Activated B cell treated with CpG ODN at 0.5 μM for 24 hours (primary cell): Measurements from ENCODE around the gene TBXA2R. TPM values are rescaled to one million over a fixed set of nuclear protein-coding genes. Genes with fewer than 3 reads are reported as not detected.

Source experiments
- ATAC-seq: fragments of 200-7000 bp; cut with Tn5 transposase; one replicate; pipeline ENCODE4 v1.10.0; 2021; ENCODE audit warnings: low read depth, mild to moderate bottlenecking, moderate library complexity
- CTCF ChIA-PET: fragments of 350-600 bp; sonication (Branson Sonifier 250); formaldehyde crosslinking; loops from one replicate; lab custom pipeline; 2021; ENCODE audit warnings: antibody characterized with exemption; lab: Charles Lee
- POLR2A ChIA-PET: fragments of 350-600 bp; sonication (Branson Sonifier 250); formaldehyde crosslinking; loops from one replicate; lab custom pipeline; 2021; ENCODE audit warnings: antibody characterized with exemption; lab: Charles Lee
- DNase-seq: peaks from one replicate; pipeline ENCODE4 v3.0.0; 2022
- H3K27ac Mint-ChIP-seq: one replicate; pipeline ENCODE4 v1.8.0; 2020; ENCODE audit warnings: mixed read lengths
- H3K27me3 Mint-ChIP-seq: one replicate; pipeline ENCODE4 v1.8.0; 2021; ENCODE audit warnings: mixed read lengths
- H3K36me3 Mint-ChIP-seq: one replicate; pipeline ENCODE4 v1.8.0; 2021; ENCODE audit warnings: low read depth, mixed read lengths
- H3K4me1 Mint-ChIP-seq: one replicate; pipeline ENCODE4 v1.8.0; 2021; ENCODE audit warnings: mixed read lengths
- H3K4me3 Mint-ChIP-seq: one replicate; pipeline ENCODE4 v1.8.0; 2020; ENCODE audit warnings: mild to moderate bottlenecking, mixed read lengths
- H3K9me3 Mint-ChIP-seq: one replicate; pipeline ENCODE4 v1.8.0; 2020; ENCODE audit warnings: mixed read lengths
- intact Hi-C: fragments of 100-400 bp; cut with micrococcal nuclease; formaldehyde crosslinking; loops from one replicate; pipeline ENCODE4 v1.15.1; 2024
- total RNA-seq: library from RNA; stranded (reverse); gene quantifications from 2 replicates; pipeline ENCODE4 v1.2.3, GENCODE V29; 2022
- TF ChIP-seq, protein P1 (sequence below): fragments of 200-600 bp; IDR thresholded peaks from one replicate; pipeline ENCODE4 v1.8.0; 2022; ENCODE audit warnings: antibody characterized with exemption, mild to moderate bottlenecking

Gene TBXA2R
- total RNA-seq, 1 donor from 2014 or later, result 0.47 TPM

DNA sequence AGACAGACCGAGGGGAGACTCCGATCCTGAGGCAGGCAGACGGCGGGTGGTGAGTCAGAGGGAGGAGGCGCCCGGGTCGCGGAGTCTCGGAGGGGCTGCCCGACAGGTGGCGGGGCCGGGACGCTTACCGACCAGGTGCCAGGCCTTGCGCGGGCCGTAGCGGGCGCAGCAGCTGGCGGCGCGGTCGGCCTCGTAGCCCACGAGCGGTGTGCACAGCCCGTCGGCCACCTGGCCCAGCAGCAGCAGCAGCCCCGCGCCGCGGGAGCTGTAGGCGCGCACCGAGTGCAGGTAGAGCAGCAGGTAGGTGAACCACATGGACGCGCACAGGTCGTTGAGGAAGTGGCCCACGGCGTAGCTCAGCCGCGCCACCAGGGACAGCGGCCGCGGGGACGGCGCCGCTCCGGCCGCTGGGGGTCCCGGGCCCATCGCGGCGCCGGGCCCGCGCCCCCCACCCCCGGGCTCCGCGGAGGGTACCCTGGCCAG, 49.7 kb downstream of the TBXA2R start:
- Mint-ChIP-seq H3K36me3 (peaks cover 6% of the 10 kb centered on the region), H3K27ac (peak overlapping the region; percentile 81), H3K27me3 (no peaks in the 10 kb centered on the region), H3K9me3 (no peaks in the 10 kb centered on the region), H3K4me1 (peaks cover 60% of the 10 kb centered on the region), H3K4me3 (peak overlapping the region; percentile 89)
- POLR2A ChIA-PET, result interaction anchor here (0.5 to 3.0 kb wide), 11 partner anchors 11 to 710 kb away, joined by 3 to 13 read pairs (median 3); partner anchors contain the start of gene MRPL54
- intact Hi-C loops, result loop anchor here (1.0 to 10.0 kb wide), 6 partner anchors 15 to 508 kb away; partner anchors contain the start of genes APBA3, CACTIN, FZR1 and HMG20B
- TF ChIP-seq, protein P1, sequence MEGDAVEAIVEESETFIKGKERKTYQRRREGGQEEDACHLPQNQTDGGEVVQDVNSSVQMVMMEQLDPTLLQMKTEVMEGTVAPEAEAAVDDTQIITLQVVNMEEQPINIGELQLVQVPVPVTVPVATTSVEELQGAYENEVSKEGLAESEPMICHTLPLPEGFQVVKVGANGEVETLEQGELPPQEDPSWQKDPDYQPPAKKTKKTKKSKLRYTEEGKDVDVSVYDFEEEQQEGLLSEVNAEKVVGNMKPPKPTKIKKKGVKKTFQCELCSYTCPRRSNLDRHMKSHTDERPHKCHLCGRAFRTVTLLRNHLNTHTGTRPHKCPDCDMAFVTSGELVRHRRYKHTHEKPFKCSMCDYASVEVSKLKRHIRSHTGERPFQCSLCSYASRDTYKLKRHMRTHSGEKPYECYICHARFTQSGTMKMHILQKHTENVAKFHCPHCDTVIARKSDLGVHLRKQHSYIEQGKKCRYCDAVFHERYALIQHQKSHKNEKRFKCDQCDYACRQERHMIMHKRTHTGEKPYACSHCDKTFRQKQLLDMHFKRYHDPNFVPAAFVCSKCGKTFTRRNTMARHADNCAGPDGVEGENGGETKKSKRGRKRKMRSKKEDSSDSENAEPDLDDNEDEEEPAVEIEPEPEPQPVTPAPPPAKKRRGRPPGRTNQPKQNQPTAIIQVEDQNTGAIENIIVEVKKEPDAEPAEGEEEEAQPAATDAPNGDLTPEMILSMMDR, result no peak
- DNase-seq, result peak; percentile 57
- CTCF ChIA-PET, result interaction anchor here (1.0 to 6.0 kb wide), 3 partner anchors 11 to 109 kb away, joined by 3 to 37 read pairs (median 3); partner anchors contain the start of gene GIPC3
- ATAC-seq, result peak; percentile 20

DNA sequence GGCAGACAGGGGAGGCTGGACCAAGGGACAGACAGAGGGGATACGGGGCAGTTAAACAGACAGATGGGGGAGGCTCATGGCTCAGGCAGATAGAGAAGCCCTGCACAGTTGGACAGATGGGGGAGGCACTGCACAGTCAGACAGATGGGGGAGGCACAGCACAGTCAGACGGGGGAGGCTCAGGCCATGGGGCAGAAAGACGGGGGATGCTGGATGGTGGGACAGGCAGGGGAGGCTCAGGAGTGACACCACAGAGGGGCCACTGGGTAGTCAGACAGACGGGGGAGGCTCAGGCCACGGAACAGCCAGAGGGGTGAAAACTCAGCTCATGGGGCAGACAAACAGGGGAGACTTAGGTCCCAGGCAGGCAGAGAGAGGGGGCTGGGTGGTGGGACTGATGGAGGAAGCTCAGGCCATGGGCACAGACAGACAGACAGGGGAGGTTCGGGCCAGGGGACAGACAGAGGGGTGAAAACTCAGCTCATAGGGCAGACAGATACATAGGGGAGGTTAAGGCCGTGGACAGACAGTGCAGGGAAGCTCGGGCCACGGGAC, 50.2 kb downstream of the TBXA2R start:
- CTCF ChIA-PET, result interaction anchor here (1.0 to 6.0 kb wide), 3 partner anchors 11 to 109 kb away, joined by 3 to 37 read pairs (median 3); partner anchors contain the start of gene GIPC3
- Mint-ChIP-seq H3K36me3 (peaks cover 6% of the 10 kb centered on the region), H3K9me3 (no peaks in the 10 kb centered on the region), H3K4me1 (peaks cover 64% of the 10 kb centered on the region), H3K4me3 (peak overlapping the region; percentile 89), H3K27ac (peak overlapping the region; percentile 81), H3K27me3 (no peaks in the 10 kb centered on the region)
- POLR2A ChIA-PET, result interaction anchor here (0.5 to 3.0 kb wide), 12 partner anchors 10 to 1963 kb away, joined by 3 to 13 read pairs (median 4); partner anchors contain the start of gene MRPL54
- intact Hi-C loops, result loop anchor here (2.0 to 10.0 kb wide), 5 partner anchors 49 to 508 kb away; partner anchors contain the start of genes APBA3, CACTIN, FZR1 and MRPL54
- TF ChIP-seq, protein P1, result no peak
- no peak for ATAC-seq
- DNase-seq, result no peak

DNA sequence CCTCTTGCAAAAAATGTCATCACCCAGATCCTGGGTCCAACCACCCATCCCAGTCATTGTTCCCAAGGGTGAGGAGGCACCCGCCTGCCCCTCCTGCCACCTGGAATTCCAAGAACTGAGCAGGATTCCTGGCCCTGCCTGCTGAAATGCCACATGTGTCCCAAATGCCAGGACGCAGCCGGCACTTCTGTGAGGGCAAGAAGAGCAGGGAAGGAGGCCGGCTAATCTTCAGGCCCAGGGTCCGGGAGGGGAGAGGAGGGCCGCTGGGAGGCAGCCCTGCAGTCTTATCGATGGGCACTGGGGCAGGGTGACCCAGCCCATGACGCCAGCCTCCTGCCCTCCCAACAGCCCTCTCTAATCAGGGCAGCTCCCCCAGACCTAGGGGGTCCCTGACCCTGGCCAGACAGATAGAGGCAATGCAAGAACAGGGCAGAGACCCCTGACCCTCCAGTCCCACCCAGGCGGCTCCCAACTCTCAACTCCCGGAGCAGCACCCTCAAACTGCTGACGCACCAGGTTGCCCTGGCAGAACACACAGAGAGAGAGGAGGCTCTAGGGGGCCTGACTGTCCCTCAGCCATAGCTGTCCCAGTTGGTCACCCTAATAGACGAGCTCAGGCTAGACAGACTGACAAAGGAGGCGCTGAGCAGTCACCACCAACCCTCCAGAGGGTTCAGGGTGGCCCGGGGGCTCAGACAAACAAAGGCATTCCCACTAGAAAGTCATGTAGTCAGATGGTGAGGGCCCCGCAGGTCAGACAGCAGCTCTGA, 50.8 kb downstream of the TBXA2R start:
- DNase-seq, result no peak
- H3K4me3 Mint-ChIP-seq, result peak overlapping the region; percentile 89
- H3K27ac Mint-ChIP-seq, result peak overlapping the region; percentile 81
- no peaks in the 10 kb centered on the region for H3K27me3 Mint-ChIP-seq
- TF ChIP-seq, protein P1, result no peak
- H3K9me3 Mint-ChIP-seq, result no peaks in the 10 kb centered on the region
- ATAC-seq, result no peak
- ChIA-PET CTCF (interaction anchor here (6.0 kb wide), 1 partner anchor 10 kb away, joined by 37 read pairs; no protein-coding TSS in a partner anchor), POLR2A (interaction anchor here (0.5 to 3.0 kb wide), 10 partner anchors 9 to 1963 kb away, joined by 3 to 13 read pairs (median 4); partner anchors contain the start of gene MRPL54)
- intact Hi-C loops, result loop anchor here (2.0 to 10.0 kb wide), 5 partner anchors 49 to 509 kb away; partner anchors contain the start of genes APBA3, CACTIN, FZR1 and MRPL54
- peaks cover 7% of the 10 kb centered on the region for H3K36me3 Mint-ChIP-seq
- peaks cover 67% of the 10 kb centered on the region for H3K4me1 Mint-ChIP-seq

DNA sequence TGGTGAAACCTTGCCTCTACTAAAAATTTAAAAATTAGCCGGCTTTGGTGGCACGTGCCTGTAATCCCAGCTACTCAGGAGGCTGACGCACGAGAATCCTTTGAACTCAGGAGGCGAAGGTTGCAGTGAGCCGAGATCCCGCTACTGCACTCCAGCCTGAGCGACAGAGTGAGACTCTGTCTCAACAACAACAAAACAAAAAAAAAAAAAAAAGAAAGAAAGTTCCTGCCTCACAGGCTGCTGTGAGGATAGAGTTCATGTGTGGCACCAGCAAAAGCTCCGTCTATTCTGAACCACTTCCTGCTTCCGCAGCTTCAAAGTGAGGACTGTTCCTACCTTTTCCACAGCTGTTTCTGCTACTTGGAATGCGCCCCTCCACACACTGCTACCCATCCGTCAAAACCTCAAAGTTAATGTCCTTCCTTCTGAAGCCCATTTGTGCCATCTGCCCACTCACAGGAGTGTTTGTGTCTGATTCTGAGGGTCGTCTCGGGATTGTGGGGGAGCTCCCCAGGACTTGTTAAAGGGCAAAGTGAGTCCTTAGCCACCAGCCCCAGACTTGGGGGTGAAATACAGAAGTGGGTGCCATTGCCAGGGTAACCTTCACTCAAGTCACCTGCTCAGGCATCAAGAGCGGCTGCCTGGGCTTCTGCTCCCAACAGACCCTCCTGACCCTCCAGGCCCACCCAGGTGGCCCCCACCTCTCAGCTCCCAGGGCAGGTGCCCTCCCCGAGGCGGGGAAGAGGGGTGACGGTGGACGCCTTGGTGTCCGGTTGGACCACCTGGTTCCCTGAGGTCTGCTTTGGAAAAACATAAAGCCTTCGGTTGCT, 52.2 kb downstream of the TBXA2R start:
- DNase-seq, result no peak
- Mint-ChIP-seq H3K27me3 (no peaks in the 10 kb centered on the region), H3K36me3 (peaks cover 11% of the 10 kb centered on the region), H3K27ac (peak overlapping the region; percentile 86), H3K9me3 (no peaks in the 10 kb centered on the region), H3K4me3 (peak overlapping the region; percentile 71), H3K4me1 (peaks cover 65% of the 10 kb centered on the region)
- CTCF ChIA-PET, result interaction anchor here (0.7 to 6.0 kb wide), 2 partner anchors 9 to 11 kb away, joined by 4 to 37 read pairs; no protein-coding TSS in a partner anchor
- ATAC-seq, result no peak
- POLR2A ChIA-PET, result interaction anchor here (0.8 to 1.5 kb wide), 5 partner anchors 10 to 38 kb away, joined by 3 to 13 read pairs (median 4); partner anchors contain the start of gene HMG20B
- intact Hi-C loops, result loop anchor here (5.0 to 10.0 kb wide), 4 partner anchors 47 to 510 kb away; partner anchors contain the start of genes APBA3, FZR1, MRPL54 and TBXA2R
- TF ChIP-seq, protein P1, result no peak
